ENCODE results near the gene BOC.

DNA sequence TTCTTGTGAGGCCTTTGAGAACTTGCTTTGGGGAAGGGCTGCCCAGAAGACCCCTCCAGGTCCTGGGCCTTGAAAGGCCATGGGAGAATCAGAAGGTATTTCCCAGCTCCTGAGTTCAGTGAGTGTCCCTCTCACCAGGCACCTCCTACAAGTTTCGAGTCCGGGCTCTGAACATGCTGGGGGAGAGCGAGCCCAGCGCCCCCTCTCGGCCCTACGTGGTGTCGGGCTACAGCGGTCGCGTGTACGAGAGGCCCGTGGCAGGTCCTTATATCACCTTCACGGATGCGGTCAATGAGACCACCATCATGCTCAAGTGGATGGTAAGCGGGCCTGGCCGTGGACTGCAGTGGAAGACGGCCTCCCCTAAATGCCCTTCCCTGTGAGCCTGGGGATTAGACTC is 68.3 kb downstream of the BOC start:
- TF ChIP-seq CTCF (IDR thresholded peaks at IDR 0.05; ENCODE audit: borderline replicate concordance, extremely low read depth, low read length, poor library complexity, severe bottlenecking): no peak
- TF ChIP-seq EZH2 (IDR thresholded peaks at IDR 0.05; ENCODE audit: borderline replicate concordance, low read depth, low read length, severe bottlenecking): no peak
